NCI-H1092 treated with DMSO at 0.1 percent for 48 hours (cell line): Measurements from ENCODE around the gene SLC36A4.
"Not testable (repeated sequence)": the region's sequence is repeated elsewhere in the genome, so short reads cannot be mapped to it uniquely, and the experiment has no call there.

Experiments
- DNase-seq: peaks from one replicate; lab custom pipeline; 2025; lab: John Stamatoyannopoulos, UW

Gene SLC36A4

GRCh38 chr11:93122535-93123235 is 75.1 kb downstream of the SLC36A4 start:
- no peak for DNase-seq

DNA sequence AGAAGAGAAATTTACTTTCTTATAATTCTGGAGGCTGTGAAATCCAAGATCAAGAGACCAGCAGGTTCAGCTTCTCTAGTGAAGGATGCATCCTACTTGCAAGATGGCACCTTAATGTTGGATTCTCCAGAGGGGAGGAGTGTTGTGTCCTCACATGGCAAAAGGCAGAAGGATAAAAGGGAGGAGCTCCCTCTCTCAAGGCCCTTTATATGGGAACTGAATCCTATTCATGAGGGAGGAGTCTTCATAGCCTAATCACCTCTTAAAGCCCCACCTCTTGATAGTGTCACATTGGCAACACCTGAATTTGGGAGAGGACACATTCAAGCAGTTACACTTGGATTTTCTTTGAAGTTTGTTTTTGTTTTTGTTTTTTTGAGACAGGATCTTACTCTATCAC is 79.5 kb downstream of the SLC36A4 start:
- no peak for DNase-seq

GRCh38 chr11:93117565-93117964 is 80.2 kb downstream of the SLC36A4 start:
- no peak for DNase-seq

DNA sequence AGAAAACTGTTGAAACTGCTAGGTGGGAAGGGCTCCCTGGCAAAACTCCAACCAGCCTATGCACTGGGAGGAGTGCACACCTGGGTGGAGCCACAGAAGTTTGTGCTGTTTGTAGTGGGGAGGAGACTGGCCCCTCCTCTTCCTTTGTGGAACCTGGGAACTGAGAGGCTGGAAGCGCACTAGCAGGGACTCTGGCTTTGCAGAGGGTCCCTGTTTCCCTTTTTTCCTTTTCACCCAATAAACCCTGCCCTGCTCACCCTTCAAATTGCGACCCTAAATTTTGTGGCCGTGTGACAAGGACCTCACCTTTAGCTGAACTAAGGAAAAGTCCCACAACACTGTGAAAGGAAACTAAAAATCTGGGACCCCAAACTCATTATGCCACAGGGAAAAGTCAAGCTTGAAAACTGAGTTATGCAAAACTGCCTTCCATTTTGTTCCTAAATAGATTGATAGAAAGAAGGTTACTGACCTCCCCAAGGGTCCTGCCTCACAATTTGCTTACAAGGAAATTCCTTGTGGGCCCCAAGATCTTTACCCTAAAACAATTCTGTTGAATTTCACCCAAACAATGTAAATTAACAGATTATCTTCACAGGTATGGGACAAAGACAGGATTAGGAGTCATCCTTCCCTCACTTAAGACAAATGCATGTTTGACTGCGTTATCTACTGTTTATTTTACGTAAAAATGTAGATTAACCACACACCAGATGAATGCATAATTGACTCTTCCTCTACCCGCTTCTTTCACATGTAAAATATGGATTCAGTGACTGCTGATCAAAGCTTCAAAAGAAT is 81.0 kb downstream of the SLC36A4 start:
- no peak for DNase-seq

GRCh38 chr11:93114304-93114703 is 83.5 kb downstream of the SLC36A4 start:
- DNase-seq = no peak

GRCh38 chr11:93113824-93114223 is 84.0 kb downstream of the SLC36A4 start:
- no peak for DNase-seq

DNA sequence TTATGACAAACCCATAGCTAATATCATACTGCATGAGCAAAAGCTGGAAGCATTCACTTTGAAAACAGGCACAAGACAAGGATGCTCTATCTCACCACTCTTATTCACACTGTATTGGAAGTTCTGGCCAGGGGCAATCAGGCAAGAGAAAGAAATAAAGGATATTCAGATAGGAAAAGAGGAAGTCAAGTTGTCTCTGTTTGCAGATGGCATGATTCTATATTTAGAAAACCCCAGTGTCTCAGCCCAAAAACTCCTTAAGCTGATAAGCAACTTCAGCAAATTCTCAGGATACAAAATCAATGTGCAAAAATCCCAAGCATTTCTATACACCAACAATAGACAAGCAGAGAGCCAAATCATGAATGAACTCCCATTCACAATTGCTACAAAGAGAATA is 86.6 kb downstream of the SLC36A4 start:
- not testable (repeated sequence) for DNase-seq

- no peak for DNase-seq
These were observed 97.6 kb downstream of the SLC36A4 start for GRCh38 chr11:93100211-93100610.

GRCh38 chr11:93099806-93100205 is 98.0 kb downstream of the SLC36A4 start:
- DNase-seq = no peak
